Activated T-cell treated with anti-CD3 and anti-CD28 coated beads for 4 hours (primary cell): ENCODE measurements around the gene SUSD5.

Experiments
- DNase-seq: peaks from one replicate; pipeline ENCODE4 v3.0.0-alpha.2; 2020

The SUSD5 gene

DNA sequence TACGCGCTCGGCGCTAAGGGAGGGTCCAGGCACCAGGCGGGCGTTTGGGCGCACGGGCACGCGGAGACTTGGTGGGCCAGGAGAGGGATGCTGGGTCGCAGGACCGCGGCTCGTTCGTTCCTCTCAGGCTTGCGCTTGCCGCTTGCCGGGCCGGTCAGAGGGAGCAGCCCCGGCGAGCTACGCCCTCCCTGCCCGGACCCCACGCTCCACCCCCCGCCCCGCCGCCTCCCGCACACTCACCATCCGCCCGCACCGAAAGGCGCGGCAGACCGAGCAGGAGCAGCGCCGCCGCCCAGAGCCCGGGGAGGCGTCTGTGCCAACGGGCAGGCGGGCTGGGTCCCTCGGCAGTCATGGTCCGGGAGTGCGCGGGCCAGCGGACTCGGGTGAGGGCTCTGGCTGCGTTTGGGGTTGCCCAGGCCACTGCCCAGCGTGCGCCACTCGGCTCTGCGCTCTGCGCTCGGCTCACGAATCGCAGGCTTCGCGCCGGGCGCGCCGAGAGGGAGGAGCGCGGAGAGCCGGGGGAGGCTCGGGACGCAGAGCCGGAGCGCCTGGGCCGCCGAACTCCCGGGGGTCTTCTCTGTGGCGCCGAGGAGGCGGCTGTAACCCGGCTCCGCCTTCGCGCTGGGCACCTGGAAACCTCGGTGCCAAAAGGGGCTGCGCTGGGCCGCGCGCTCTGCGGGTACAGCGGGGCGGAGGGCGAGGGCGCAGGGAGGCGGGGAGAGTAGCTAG lies at the start of gene SUSD5:
Gene SUSD5 (minus strand): TSS at position 365 of the 729 bp plus-strand sequence. CDS start 13 bp downstream, at position 352.
- no peak for DNase-seq

GRCh38 chr3:33260104-33260503 lies 41.5 kb upstream of the SUSD5 start:
- no peak for DNase-seq

DNA sequence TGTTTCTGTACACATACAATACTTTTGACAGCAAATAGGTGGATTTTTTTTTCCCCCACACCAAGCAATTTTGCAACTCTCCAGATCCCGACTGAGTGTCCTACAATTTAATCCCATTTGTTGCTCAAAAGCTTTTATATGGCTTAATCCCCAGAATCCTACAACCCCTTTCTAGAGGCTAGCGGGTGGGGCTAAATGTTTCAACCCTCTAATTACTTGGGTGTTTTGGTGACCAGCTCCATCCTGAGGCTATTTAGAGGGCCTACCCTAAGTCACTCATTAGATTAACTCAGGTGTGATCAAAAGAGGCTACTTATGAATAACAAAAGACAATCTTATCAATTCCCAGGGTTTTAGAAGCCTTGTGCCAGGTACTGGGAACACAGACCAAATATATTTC lies 37.6 kb upstream of the SUSD5 start:
- DNase-seq, result no peak

- DNase-seq, result no peak
Observed at GRCh38 chr3:33250712-33251111, 32.1 kb upstream of the SUSD5 start.

- DNase-seq, result no peak
Observed at GRCh38 chr3:33246786-33247185, 28.2 kb upstream of the SUSD5 start.

DNA sequence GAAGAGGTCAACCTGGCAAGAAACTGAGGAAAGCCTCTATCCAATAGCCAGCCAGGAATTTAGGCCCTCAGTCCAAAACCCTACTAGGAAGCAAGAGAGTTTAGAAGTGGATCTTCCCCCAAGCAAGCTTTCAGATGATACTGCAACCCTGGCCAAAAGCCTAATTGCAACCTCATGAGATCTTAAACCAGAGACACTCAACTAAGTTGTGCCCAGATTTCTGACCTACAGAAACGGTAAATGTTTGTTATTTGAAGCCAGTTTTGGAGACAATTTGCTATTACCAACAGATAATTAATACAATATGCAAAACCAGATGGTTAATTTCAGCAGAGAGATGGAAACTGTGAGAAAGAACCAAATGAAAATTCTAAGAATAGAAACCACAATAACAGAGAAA lies 21.7 kb upstream of the SUSD5 start:
- DNase-seq, result no peak

DNA sequence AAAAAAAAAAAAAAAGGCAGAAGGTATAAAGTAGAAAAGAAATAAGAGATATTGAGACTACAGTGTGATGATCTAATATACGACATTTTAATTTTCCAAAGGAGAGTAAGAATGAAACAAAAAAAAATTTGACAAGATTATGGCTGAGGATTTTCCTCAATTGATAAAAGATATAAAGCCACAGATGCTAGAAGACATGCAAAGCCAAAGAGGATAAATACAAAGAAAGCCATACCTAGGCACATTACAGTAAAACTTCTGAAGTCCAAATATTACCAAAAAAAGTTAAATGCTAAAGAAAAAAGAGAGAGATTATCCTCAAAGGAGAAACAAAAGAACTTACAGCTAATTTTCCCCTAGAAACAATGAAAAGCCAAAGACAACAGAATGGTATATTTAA lies 20.3 kb upstream of the SUSD5 start:
- DNase-seq, result no peak

DNA sequence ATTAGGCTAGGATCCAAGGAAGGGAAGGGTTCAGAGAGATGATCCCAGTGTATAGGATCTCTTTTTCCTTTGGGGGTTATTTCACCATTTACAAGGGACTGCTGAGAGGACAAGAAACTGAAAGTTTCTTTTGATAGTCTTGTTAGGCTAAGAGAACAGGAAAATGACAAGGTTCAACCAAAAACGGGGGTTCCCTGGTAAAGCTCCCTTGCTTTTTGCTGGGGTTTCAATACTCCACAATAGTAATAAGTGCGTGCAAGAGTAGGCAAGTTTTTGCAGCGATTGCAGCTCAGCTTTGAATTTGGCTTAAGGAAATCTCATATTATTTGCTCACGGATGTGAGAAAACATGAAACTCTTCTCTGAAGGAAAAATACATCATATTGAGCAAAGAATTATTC lies 18.8 kb upstream of the SUSD5 start:
- DNase-seq, result no peak

DNA sequence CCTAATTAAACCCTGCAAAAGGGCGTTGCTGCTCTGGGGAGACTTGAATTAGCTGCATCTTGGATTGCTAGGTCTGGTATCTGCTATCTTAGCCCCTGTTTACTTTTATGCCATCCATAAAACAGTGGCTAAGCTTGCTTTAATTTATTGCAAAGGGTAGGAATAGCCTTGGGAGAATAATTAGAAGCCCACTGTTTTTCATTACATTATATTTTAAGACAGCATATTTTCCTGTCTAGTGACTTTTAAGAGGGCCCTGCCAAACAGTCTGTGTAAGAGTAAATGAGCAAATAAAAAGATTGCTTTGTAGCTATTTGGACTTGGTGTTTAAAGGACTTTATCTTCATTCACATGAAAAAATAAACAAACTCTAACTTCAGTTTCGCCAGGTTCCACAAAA lies 17.4 kb upstream of the SUSD5 start:
- no peak for DNase-seq

DNA sequence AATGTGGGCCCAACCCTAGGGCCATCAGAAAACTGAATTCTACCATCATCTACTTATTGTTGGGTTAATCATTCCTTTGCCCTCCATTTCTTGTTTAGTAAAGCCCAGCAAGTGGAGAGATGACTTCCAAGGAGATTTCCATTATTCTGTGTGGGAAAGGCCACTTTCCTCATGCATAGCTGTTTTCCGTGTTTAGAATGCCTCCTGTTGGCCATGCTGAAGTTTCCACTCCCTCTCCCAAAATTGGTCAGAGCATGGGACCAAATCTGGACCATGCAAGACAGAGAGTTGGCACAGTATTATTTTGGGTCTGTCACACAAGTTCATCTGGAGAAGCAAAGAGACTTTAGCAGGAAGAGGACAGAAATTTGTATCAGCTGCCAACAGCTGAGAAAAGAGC lies 15.3 kb upstream of the SUSD5 start:
- no peak for DNase-seq

DNA sequence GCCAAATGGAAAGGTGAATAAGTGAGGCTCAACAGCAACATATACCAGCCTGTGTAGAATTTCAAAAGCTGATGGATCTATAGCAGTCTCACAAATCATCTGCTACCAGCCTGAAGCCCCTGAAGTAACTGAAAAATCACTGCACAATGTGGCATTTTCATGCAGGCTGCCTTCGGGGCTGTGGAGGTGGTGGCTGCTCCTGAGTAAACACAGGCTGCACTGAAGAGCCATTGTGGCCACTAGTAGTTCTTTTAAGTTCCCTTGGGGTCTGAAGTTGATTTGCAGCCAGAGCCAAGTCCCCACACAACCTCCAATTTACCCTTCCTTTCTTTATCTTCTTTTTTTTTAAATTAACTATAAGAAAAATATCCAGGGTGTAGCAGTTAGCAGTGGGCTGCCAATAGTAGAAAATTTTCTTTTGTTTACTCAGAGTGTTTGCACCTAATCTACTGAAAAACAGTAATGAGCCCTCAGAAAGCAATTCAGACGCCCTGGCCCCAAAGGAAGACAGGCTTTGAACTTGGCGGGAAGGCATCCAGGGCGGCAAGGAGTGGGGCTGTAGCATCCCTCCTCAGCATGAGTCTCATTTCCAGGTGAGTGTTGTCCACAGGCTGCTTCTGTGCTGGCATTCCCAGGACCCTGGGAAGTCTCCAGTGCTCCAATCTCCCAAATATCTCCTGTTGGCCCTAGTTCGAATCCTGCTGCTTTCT lies 13.3 kb upstream of the SUSD5 start:
- DNase-seq, result no peak

- DNase-seq, result no peak
Observed at GRCh38 chr3:33229947-33230346, 11.3 kb upstream of the SUSD5 start.

GRCh38 chr3:33229066-33229465 lies 10.5 kb upstream of the SUSD5 start:
- no peak for DNase-seq

DNA sequence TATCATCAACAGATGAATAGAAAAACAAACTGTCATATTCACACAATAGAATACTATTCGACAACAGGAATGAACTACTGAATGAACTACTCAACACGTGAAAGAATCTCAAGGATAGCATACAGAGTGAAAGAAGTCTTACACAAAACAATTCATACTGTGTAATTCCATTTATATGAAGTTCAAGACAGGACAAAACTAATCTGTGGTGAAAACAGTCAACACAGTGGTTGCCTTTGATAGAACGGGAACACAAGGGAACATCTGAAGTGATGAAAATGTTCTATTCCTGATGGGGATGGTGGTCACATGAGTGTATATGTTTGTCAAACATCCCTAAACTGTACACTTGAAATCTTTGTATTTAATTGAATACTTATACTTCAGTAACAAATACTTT lies 2.6 kb upstream of the SUSD5 start:
- DNase-seq, result no peak

- no peak for DNase-seq
Observed at GRCh38 chr3:33219175-33219487, 521 bp upstream of the SUSD5 start.

GRCh38 chr3:33217866-33218445 lies 654 bp downstream of the SUSD5 start:
- DNase-seq, result no peak

DNA sequence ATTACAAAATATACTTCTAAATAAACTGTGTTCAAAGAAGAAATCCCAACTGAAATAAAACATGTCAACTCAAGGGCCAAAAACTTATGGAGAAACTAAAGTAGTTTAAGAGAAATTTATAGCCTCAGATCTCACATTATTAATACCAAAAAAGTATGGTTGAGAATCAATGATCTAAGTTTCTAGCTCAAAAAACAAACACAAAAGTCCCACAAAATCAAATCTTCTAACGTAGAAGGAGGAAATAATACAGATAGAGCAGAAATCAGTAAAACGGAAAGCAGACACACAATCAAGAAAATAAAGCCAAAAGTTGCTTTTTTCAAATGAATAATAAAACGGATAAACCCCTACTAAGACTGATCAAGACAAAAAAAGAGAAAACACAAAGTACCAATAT lies 2.9 kb downstream of the SUSD5 start:
- DNase-seq, result no peak

DNA sequence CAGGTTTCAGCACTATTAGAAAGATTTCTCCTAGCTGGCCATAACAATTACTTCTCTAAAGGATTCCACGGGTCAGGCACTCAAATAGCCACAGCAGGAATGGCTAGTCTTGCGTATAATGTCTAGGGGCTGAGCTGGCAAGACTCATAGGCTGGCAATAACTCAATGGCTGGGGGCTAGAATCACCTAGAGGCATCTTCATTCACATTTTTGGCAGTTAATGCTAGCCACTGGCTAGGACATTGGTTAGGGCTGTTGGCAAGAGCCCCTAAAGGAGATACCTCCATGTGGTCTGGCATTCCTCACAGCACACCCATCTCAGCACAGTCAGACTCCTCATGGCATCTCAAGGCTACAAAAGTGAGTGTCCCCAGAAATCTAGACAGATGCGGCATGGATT lies 6.2 kb downstream of the SUSD5 start:
- no peak for DNase-seq

- no peak for DNase-seq
Observed at GRCh38 chr3:33211444-33211843, 7.2 kb downstream of the SUSD5 start.

DNA sequence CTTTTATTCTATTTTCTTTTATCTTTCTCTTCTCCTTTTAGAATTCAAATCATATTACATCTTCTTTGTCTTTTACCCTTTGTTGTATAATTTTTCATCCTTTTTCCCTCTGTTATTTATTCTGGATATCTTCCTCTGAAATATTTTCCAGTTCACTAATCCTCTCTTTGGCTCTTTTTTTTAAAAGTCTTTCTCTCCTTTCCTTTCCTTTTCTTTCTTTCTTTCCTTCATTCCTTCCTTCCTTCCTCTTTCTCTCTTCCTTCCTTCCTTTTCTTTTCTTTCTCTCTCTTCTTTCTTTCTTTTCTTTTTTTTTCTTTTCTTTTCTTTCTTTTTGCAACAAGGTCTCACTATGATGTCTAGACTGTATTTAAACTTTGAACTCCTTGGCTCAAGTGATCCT lies 9.3 kb downstream of the SUSD5 start:
- DNase-seq, result no peak

GRCh38 chr3:33202711-33203457 lies 15.7 kb downstream of the SUSD5 start:
- no peak for DNase-seq

DNA sequence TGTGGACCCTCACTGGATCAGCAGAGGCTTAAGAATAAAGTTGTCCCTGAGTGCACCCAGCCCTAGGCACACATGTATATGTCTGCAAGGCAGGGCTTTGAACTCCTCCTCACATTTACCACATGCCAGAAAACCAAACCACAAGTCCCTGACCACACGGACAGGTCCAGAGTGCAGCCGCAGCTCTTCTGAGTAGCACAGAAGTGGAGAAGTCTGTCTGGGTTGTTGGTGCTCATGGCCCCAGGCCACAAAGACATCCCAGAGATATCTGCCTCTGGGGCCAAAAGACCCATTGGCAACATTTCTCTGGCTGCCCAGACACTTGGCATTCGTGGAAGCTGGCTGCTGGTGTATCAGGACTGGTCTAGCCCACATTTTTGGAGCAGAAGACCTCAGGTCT lies 17.4 kb downstream of the SUSD5 start:
- no peak for DNase-seq

DNA sequence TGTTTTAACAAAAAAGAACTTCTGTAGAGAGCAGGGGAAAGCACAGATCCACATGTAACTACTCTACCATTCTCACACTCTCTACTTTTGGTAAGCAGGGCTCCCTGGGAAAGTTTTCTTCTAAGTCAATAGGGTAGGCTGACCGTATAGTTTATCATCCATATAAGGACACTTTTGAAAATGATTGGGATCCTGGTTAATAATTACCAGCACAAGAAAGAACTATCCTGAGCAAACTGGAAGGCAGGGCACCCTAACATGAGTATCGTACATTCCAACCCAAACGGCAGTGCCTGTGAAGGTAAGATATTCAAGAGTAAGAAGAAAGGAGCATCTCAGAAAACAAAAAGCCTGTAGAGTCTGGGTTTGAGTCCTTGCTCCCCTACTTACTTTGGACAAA lies 22.1 kb downstream of the SUSD5 start:
- DNase-seq, result no peak

GRCh38 chr3:33194303-33194702 lies 24.3 kb downstream of the SUSD5 start:
- no peak for DNase-seq
